ENCODE results near the gene ENAM. TPM values are rescaled to one million over a fixed set of nuclear protein-coding genes. Genes with fewer than 3 reads are reported as not detected.

Gene ENAM
- total and polyA plus RNA-seq, 2 of the 13 experiments (the other 11 are each of a cell fraction or from before 2014, with no cell fraction given), result not detected

DNA sequence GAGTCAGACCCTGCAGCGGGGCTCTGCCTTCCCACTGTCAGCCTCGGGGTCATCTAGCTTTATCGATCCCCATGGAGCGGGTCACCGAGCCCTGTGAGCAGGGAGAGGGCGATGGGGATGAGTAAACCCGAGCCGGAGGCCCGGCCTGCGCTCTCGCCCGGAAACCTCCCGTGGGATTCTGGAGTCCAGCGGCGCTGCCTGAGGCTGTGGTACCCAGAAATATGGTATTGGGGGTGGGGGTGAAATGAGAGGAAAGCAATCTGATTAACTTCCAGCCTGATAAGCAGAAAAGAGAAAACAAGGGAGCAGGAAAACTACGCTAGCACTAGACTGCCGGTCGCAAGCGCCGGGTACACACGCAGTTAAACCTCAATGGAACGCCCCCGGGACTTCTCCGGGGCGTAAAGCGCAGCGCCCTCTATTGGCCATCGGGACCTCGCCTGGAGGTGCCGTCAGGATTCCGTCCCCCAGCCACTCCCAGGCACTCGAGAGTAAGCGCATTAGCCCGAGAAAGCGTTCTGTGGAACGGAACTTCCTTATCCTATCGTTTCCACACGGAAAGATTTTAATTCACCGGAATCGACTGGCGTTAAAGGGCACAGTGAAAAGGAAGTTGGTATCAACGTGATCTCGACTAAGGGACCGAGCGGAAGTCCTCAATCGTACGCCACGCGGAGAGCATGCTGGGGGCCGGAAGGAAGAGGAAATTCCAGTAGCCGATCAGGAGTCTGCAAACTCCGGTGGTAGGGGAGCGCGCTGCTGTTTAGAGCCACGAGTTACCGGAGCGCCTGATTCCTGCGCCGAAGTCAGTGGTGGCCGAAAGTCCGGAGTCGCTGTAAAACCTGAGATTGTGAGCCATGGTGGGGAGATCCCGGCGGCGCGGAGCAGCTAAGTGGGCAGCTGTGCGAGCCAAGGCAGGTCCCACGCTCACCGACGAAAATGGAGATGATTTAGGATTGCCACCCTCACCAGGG lies 59.6 kb downstream of the ENAM start, which contains the start of gene UTP3 (continued):
- TF ChIP-seq HOMEZ (CRISPR knock-in tag; IDR thresholded peaks at IDR 0.05; ENCODE audit: low read depth), result peak; percentile 89
- peak; percentile 60 for TF ChIP-seq RAD21 (CRISPR knock-in tag; IDR thresholded peaks at IDR 0.05)
- peak; percentile 73 for TF ChIP-seq HCFC1 (IDR thresholded peaks at IDR 0.05; ENCODE audit: low read depth, low read length)
- no peak for TF ChIP-seq NFRKB (IDR thresholded peaks at IDR 0.05)
- TF ChIP-seq ZNF766 (CRISPR knock-in tag; IDR thresholded peaks at IDR 0.05; ENCODE audit: borderline replicate concordance), result peak; percentile 97
- TF ChIP-seq ARNTL (CRISPR knock-in tag; IDR thresholded peaks at IDR 0.05), result peak; percentile 89
- TF ChIP-seq CBX1 (IDR thresholded peaks at IDR 0.05; ENCODE audit: low read depth), result peak; percentile 94
- no peak for TF ChIP-seq CHD4 (IDR thresholded peaks at IDR 0.05; ENCODE audit: borderline replicate concordance, low read length)
- TF ChIP-seq THAP7 (CRISPR knock-in tag; IDR thresholded peaks at IDR 0.05), result peak; percentile 94
- no peak; the same call in 1 of the 2 replicates for TF ChIP-seq SMYD3 (CRISPR knock-in tag; IDR thresholded peaks at IDR 0.05)
- TF ChIP-seq ZNF557 (CRISPR knock-in tag; IDR thresholded peaks at IDR 0.05), result no peak
- peak; percentile 100 for TF ChIP-seq ZNF614 (CRISPR knock-in tag; IDR thresholded peaks at IDR 0.05; ENCODE audit: borderline replicate concordance)
- no peak for TF ChIP-seq ATRX (CRISPR knock-in tag; IDR thresholded peaks at IDR 0.05; ENCODE audit: borderline replicate concordance)
- peak; percentile 96 for TF ChIP-seq KMT2B (CRISPR knock-in tag; IDR thresholded peaks at IDR 0.05)
- no peak for TF ChIP-seq ZNF292 (CRISPR knock-in tag; IDR thresholded peaks at IDR 0.05; ENCODE audit: borderline replicate concordance, low read depth)
- TF ChIP-seq, protein P1, sequence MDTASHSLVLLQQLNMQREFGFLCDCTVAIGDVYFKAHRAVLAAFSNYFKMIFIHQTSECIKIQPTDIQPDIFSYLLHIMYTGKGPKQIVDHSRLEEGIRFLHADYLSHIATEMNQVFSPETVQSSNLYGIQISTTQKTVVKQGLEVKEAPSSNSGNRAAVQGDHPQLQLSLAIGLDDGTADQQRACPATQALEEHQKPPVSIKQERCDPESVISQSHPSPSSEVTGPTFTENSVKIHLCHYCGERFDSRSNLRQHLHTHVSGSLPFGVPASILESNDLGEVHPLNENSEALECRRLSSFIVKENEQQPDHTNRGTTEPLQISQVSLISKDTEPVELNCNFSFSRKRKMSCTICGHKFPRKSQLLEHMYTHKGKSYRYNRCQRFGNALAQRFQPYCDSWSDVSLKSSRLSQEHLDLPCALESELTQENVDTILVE (CRISPR knock-in tag; IDR thresholded peaks at IDR 0.05), result peak; percentile 100
- TF ChIP-seq RCOR2 (CRISPR knock-in tag; IDR thresholded peaks at IDR 0.05), result 0 out of 2 replicates have a peak, but pooled peaks have one; percentile 64
- peak; percentile 87 for TF ChIP-seq BRCA1 (CRISPR knock-in tag; IDR thresholded peaks at IDR 0.05)
- TF ChIP-seq, protein P2, sequence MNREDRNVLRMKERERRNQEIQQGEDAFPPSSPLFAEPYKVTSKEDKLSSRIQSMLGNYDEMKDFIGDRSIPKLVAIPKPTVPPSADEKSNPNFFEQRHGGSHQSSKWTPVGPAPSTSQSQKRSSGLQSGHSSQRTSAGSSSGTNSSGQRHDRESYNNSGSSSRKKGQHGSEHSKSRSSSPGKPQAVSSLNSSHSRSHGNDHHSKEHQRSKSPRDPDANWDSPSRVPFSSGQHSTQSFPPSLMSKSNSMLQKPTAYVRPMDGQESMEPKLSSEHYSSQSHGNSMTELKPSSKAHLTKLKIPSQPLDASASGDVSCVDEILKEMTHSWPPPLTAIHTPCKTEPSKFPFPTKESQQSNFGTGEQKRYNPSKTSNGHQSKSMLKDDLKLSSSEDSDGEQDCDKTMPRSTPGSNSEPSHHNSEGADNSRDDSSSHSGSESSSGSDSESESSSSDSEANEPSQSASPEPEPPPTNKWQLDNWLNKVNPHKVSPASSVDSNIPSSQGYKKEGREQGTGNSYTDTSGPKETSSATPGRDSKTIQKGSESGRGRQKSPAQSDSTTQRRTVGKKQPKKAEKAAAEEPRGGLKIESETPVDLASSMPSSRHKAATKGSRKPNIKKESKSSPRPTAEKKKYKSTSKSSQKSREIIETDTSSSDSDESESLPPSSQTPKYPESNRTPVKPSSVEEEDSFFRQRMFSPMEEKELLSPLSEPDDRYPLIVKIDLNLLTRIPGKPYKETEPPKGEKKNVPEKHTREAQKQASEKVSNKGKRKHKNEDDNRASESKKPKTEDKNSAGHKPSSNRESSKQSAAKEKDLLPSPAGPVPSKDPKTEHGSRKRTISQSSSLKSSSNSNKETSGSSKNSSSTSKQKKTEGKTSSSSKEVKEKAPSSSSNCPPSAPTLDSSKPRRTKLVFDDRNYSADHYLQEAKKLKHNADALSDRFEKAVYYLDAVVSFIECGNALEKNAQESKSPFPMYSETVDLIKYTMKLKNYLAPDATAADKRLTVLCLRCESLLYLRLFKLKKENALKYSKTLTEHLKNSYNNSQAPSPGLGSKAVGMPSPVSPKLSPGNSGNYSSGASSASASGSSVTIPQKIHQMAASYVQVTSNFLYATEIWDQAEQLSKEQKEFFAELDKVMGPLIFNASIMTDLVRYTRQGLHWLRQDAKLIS (CRISPR knock-in tag; IDR thresholded peaks at IDR 0.05), result 0 out of 2 replicates have a peak, but pooled peaks have one; percentile 14
- TF ChIP-seq ZNF777 (CRISPR knock-in tag; IDR thresholded peaks at IDR 0.05), result peak; percentile 88
